PC-9 (cell line): Measurements from ENCODE around the gene ZNHIT2.

Experiments used
- EZH2 ChIP-seq: fragments of 200-600 bp; sonication (generic); IDR thresholded peaks from 2 replicates; pipeline ENCODE4 v1.8.0; 2017; ENCODE audit warnings: antibody characterized with exemption, low read depth
- TF ChIP-seq, protein P1 (sequence below): fragments of 200-600 bp; sonication (generic); conservative IDR thresholded peaks from 2 replicates; pipeline ENCODE4 v1.6.1; 2017; ENCODE audit warnings: mixed run types, antibody characterized with exemption, mild to moderate bottlenecking, moderate library complexity

- no peak for TF ChIP-seq EZH2
- TF ChIP-seq, protein P1, sequence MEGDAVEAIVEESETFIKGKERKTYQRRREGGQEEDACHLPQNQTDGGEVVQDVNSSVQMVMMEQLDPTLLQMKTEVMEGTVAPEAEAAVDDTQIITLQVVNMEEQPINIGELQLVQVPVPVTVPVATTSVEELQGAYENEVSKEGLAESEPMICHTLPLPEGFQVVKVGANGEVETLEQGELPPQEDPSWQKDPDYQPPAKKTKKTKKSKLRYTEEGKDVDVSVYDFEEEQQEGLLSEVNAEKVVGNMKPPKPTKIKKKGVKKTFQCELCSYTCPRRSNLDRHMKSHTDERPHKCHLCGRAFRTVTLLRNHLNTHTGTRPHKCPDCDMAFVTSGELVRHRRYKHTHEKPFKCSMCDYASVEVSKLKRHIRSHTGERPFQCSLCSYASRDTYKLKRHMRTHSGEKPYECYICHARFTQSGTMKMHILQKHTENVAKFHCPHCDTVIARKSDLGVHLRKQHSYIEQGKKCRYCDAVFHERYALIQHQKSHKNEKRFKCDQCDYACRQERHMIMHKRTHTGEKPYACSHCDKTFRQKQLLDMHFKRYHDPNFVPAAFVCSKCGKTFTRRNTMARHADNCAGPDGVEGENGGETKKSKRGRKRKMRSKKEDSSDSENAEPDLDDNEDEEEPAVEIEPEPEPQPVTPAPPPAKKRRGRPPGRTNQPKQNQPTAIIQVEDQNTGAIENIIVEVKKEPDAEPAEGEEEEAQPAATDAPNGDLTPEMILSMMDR = no peak
Observed at GRCh38 chr11:65148657-65149056, 31.2 kb upstream of the ZNHIT2 start.
